Activated CD8-positive, alpha-beta memory T cell treated with anti-CD3 and anti-CD28 coated beads for 24 hours (primary cell): ENCODE results near the gene GABPB1.
A peak's percentile ranks its signal among the peaks of the same experiment; 100 is the strongest.
"Not testable (repeated sequence)": the region's sequence is repeated elsewhere in the genome, so short reads cannot be mapped to it uniquely, and the experiment has no call there.

Experiments
- DNase-seq: peaks from one replicate; pipeline ENCODE4 v3.0.0-alpha.2; 2020

GABPB1 gene

GRCh38 chr15:50354838-50355618, at the start of gene GABPB1:
GABPB1 (minus strand) TSS chr15:50355198; CDS start chr15:50309798, 45,400 bp downstream.
- DNase-seq = peak; percentile 97

- peak; percentile 7 for DNase-seq
These were observed 36.6 kb upstream of the GABPB1 start for GRCh38 chr15:50391561-50391960.

GRCh38 chr15:50390554-50391264, 35.7 kb upstream of the GABPB1 start:
- DNase-seq = peak; percentile 5

GRCh38 chr15:50382408-50382807, 27.4 kb upstream of the GABPB1 start:
- peak; percentile 1 for DNase-seq

GRCh38 chr15:50381438-50381837, 26.4 kb upstream of the GABPB1 start:
- no peak for DNase-seq

- DNase-seq = no peak
These were observed 25.1 kb upstream of the GABPB1 start for GRCh38 chr15:50380089-50380488.

- DNase-seq = not testable (repeated sequence)
These were observed 24.4 kb upstream of the GABPB1 start for GRCh38 chr15:50379413-50379812.

- no peak for DNase-seq
These were observed 23.8 kb upstream of the GABPB1 start for GRCh38 chr15:50378776-50379175.

- peak; percentile 9 for DNase-seq
These were observed 23.1 kb upstream of the GABPB1 start for GRCh38 chr15:50377867-50378751.

- not testable (repeated sequence) for DNase-seq
These were observed 14.6 kb upstream of the GABPB1 start for GRCh38 chr15:50369564-50369963.

GRCh38 chr15:50365971-50366370, 11.0 kb upstream of the GABPB1 start:
- DNase-seq = no peak

- DNase-seq = no peak
These were observed 10.6 kb upstream of the GABPB1 start for GRCh38 chr15:50365570-50365969.

- DNase-seq = no peak
These were observed 8.6 kb upstream of the GABPB1 start for GRCh38 chr15:50363612-50364011.

- DNase-seq = no peak
These were observed 6.8 kb upstream of the GABPB1 start for GRCh38 chr15:50361756-50362155.

GRCh38 chr15:50358845-50359244, 3.8 kb upstream of the GABPB1 start:
- no peak for DNase-seq

- DNase-seq = no peak
These were observed 982 bp upstream of the GABPB1 start for GRCh38 chr15:50355980-50356379.

GRCh38 chr15:50355619-50355905, 564 bp upstream of the GABPB1 start:
- no peak for DNase-seq

- peak; percentile 80 for DNase-seq
These were observed 792 bp downstream of the GABPB1 start for GRCh38 chr15:50353975-50354837.

- DNase-seq = no peak
These were observed 1.6 kb downstream of the GABPB1 start for GRCh38 chr15:50353251-50353974.

GRCh38 chr15:50350621-50351020, 4.4 kb downstream of the GABPB1 start:
- no peak for DNase-seq

GRCh38 chr15:50345298-50345697, 9.7 kb downstream of the GABPB1 start:
- DNase-seq = no peak

- no peak for DNase-seq
These were observed 11.0 kb downstream of the GABPB1 start for GRCh38 chr15:50344006-50344464.
